Transverse colon (tissue), 4 donors: ENCODE data around the gene ALKBH5.

ENCODE experiments used
- CTCF ChIP-seq, 5 experiments: fragments of 200-600 bp in 3 of 5; fragments of 450-650 bp in 2 of 5; sonication (generic) in 3 of 5; IDR thresholded peaks; 1 replicate in 2 of 5; 2 replicates in 3 of 5; pipeline ENCODE4 v1.5.1; 2016 to 2017; ENCODE audit warnings: antibody characterized with exemption in 5 of 5, inconsistent platforms in 3 of 5, mild to moderate bottlenecking in 2 of 5, moderate library complexity in 1 of 5
- POLR2A ChIP-seq: fragments of 450-650 bp; IDR thresholded peaks from one replicate; pipeline ENCODE4 v1.6.1; 2016; ENCODE audit warnings: antibody characterized with exemption, mild to moderate bottlenecking, moderate library complexity
- POLR2AphosphoS5 ChIP-seq, 3 donors: sonication (generic); formaldehyde crosslinking; IDR thresholded peaks; one replicate each; pipeline ENCODE4 v1.6.1; 2016; ENCODE audit warnings: antibody characterized with exemption in 3 of 3

DNA sequence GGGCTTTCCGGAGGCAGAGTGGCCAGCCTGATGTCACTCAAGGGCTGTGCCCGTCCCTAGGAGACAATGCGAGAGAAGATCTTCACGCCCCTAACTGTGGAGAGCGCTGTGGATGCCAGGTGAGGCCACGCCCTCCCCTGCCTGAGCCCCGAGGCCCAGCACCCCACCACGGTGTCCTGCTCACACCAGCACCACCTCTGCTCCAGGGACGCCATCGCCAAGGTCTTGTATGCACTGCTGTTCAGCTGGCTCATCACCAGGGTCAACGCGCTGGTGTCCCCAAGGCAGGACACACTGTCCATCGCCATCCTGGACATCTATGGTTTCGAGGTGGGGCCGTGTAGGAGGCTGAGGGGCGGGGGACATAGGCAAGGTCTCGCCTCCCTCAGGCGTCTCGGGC lies 47.3 kb upstream of the ALKBH5 start:
- TF ChIP-seq POLR2AphosphoS5 (IDR thresholded peaks at IDR 0.05) (no peak), CTCF (IDR thresholded peaks at IDR 0.05) (no peak), POLR2A (no peak)
